ENCODE measurements around the gene SEC31B. TPM values are rescaled to one million over a fixed set of nuclear protein-coding genes. Genes with fewer than 3 reads are reported as not detected.

Gene SEC31B
- polyA plus RNA-seq, 1 donor (not counting 4 experiments of a cell fraction or from before 2014, with no cell fraction given), result 4.9 TPM

DNA sequence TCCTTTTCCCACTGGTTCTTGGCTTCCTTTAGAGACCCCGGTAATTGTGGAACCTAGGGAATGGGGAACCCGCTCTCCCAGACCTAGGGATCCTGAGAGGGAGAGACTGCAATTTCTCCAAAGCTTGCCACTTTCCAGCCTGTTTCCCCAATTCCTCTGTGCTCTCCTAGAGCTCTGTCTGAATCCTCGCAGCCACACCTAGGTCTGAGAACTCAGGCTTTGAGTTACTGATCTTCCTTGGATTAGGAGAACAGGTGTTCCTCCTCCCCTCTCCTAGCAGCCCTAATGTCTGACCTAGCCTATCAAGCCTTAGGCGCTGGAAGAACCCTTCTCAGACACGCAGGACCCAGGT lies 36.9 kb downstream of the SEC31B start:
- FAIRE-seq (no peak), DNase-seq (ENCODE audit: low read depth, low spot score) (no peak)
- H3K9me1 ChIP-seq (ENCODE audit: control insufficient read depth, extremely low read depth, insufficient read depth, low read length), result no peaks in the 10 kb centered on the region
- H4K20me1 ChIP-seq (ENCODE audit: control insufficient read depth, extremely low read depth, insufficient read depth, low read length), result peaks cover 3% of the 10 kb centered on the region
- peaks cover 0 to 1% of the 10 kb centered on the region in 2 experiments for H3K36me3 ChIP-seq (ENCODE audit: control insufficient read depth in 2 of 2, extremely low read depth in 1 of 2, insufficient read depth in 2 of 2, low read length in 2 of 2)
- peak overlapping the region in 2 of 3 experiments; percentile 66 to 77 for H3K4me3 ChIP-seq (ENCODE audit: control insufficient read depth in 2 of 3, extremely low read depth in 1 of 3, insufficient read depth in 2 of 3, low read depth in 1 of 3, low read length in 3 of 3)
- H3K4me2 ChIP-seq (ENCODE audit: control insufficient read depth, extremely low read depth, insufficient read depth, low read depth, low read length), result peak overlapping the region; percentile 96
- H3K27me3 ChIP-seq (ENCODE audit: control insufficient read depth, extremely low read depth, insufficient read depth, low read length), result peaks cover 37% of the 10 kb centered on the region
- dilution Hi-C loops (cut with MboI; ENCODE audit: extremely low pct_ligation_motif_present, low sequenced_read_pairs), result no loop called here
- no peak overlapping the region for H3K9ac ChIP-seq (ENCODE audit: control insufficient read depth, extremely low read depth, insufficient read depth, low read length)
- H3K4me1 ChIP-seq (ENCODE audit: control insufficient read depth, extremely low read depth, insufficient read depth, low read length), result peaks cover 10% of the 10 kb centered on the region
- TF ChIP-seq, protein P1, sequence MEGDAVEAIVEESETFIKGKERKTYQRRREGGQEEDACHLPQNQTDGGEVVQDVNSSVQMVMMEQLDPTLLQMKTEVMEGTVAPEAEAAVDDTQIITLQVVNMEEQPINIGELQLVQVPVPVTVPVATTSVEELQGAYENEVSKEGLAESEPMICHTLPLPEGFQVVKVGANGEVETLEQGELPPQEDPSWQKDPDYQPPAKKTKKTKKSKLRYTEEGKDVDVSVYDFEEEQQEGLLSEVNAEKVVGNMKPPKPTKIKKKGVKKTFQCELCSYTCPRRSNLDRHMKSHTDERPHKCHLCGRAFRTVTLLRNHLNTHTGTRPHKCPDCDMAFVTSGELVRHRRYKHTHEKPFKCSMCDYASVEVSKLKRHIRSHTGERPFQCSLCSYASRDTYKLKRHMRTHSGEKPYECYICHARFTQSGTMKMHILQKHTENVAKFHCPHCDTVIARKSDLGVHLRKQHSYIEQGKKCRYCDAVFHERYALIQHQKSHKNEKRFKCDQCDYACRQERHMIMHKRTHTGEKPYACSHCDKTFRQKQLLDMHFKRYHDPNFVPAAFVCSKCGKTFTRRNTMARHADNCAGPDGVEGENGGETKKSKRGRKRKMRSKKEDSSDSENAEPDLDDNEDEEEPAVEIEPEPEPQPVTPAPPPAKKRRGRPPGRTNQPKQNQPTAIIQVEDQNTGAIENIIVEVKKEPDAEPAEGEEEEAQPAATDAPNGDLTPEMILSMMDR (optimal IDR thresholded peaks at IDR 0.05 in 1 of 3, IDR thresholded peaks at IDR 0.05 in 1 of 3, conservative IDR thresholded peaks at IDR 0.05 in 1 of 3; ENCODE audit: extremely low read depth in 1 of 3, insufficient read depth in 2 of 3, low read length in 3 of 3), result no peak
- no peak for TF ChIP-seq EZH2 (IDR thresholded peaks at IDR 0.05; ENCODE audit: low read length)
- no peaks in the 10 kb centered on the region for H3K79me2 ChIP-seq (ENCODE audit: control insufficient read depth, insufficient read depth, low read length)
- H2AFZ ChIP-seq (ENCODE audit: control insufficient read depth, low read length), result no peak overlapping the region
- H3K27ac ChIP-seq (ENCODE audit: control insufficient read depth, insufficient read depth, low read length), result no peak overlapping the region
- no peaks in the 10 kb centered on the region for H3K9me3 ChIP-seq (ENCODE audit: control insufficient read depth, low read depth, low read length)

DNA sequence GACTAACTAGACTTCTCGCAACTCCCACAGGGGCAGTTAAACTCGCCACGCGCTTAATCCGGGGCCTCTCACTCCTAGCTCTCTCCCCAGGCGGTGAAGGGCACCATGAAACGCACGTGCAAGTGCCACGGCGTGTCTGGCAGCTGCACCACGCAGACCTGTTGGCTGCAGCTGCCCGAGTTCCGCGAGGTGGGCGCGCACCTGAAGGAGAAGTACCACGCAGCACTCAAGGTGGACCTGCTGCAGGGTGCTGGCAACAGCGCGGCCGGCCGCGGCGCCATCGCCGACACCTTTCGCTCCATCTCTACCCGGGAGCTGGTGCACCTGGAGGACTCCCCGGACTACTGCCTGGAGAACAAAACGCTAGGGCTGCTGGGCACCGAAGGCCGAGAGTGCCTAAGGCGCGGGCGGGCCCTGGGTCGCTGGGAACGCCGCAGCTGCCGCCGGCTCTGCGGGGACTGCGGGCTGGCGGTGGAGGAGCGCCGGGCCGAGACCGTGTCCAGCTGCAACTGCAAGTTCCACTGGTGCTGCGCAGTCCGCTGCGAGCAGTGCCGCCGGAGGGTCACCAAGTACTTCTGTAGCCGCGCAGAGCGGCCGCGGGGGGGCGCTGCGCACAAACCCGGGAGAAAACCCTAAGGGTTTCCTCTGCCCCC lies 37.4 kb downstream of the SEC31B start:
- Histone ChIP-seq H3K27me3 (ENCODE audit: control insufficient read depth, extremely low read depth, insufficient read depth, low read length) (peaks cover 37% of the 10 kb centered on the region), H3K4me2 (ENCODE audit: control insufficient read depth, extremely low read depth, insufficient read depth, low read depth, low read length) (peak overlapping the region; percentile 96), H3K4me3 (ENCODE audit: control insufficient read depth in 2 of 3, extremely low read depth in 1 of 3, insufficient read depth in 2 of 3, low read depth in 1 of 3, low read length in 3 of 3) (peak overlapping the region; percentile 26 to 77 (median 66)), H4K20me1 (ENCODE audit: control insufficient read depth, extremely low read depth, insufficient read depth, low read length) (peaks cover 3% of the 10 kb centered on the region), H2AFZ (ENCODE audit: control insufficient read depth, low read length) (peak overlapping the region; percentile 81), H3K27ac (ENCODE audit: control insufficient read depth, insufficient read depth, low read length) (no peak overlapping the region), H3K9ac (ENCODE audit: control insufficient read depth, extremely low read depth, insufficient read depth, low read length) (peak overlapping the region; percentile 30), H3K36me3 (ENCODE audit: control insufficient read depth in 2 of 2, extremely low read depth in 1 of 2, insufficient read depth in 2 of 2, low read length in 2 of 2) (peaks cover 0 to 1% of the 10 kb centered on the region in 2 experiments), H3K9me3 (ENCODE audit: control insufficient read depth, low read depth, low read length) (no peaks in the 10 kb centered on the region), H3K4me1 (ENCODE audit: control insufficient read depth, extremely low read depth, insufficient read depth, low read length) (peaks cover 10% of the 10 kb centered on the region), H3K79me2 (ENCODE audit: control insufficient read depth, insufficient read depth, low read length) (no peaks in the 10 kb centered on the region), H3K9me1 (ENCODE audit: control insufficient read depth, extremely low read depth, insufficient read depth, low read length) (no peaks in the 10 kb centered on the region)
- no peak for TF ChIP-seq EZH2 (IDR thresholded peaks at IDR 0.05; ENCODE audit: low read length)
- TF ChIP-seq, protein P1 (optimal IDR thresholded peaks at IDR 0.05 in 1 of 3, IDR thresholded peaks at IDR 0.05 in 1 of 3, conservative IDR thresholded peaks at IDR 0.05 in 1 of 3; ENCODE audit: extremely low read depth in 1 of 3, insufficient read depth in 2 of 3, low read length in 3 of 3), result peak; percentile 76 to 89 (median 79)
- dilution Hi-C loops (cut with MboI; ENCODE audit: extremely low pct_ligation_motif_present, low sequenced_read_pairs), result no loop called here
- DNase-seq (ENCODE audit: low read depth, low spot score) (no peak), FAIRE-seq (no peak)
